H54 (cell line): ENCODE results near the gene OR52I1.

Experiments
- DNase-seq: peaks from one replicate; pipeline ENCODE4 v3.0.0; 2011; ENCODE audit warnings: low spot score, mixed read lengths; ENCODE audit not compliant: insufficient read length
- FAIRE-seq: peaks from 3 replicates; lab custom pipeline; 2011; peaks lifted over from hg19 to GRCh38; lab: Jason Lieb, UNC
- POLR2A ChIP-seq: IDR thresholded peaks from 2 replicates; pipeline ENCODE4 v1.6.1; 2011; ENCODE audit warnings: low read depth, mild to moderate bottlenecking, low read length

The OR52I1 gene

DNA sequence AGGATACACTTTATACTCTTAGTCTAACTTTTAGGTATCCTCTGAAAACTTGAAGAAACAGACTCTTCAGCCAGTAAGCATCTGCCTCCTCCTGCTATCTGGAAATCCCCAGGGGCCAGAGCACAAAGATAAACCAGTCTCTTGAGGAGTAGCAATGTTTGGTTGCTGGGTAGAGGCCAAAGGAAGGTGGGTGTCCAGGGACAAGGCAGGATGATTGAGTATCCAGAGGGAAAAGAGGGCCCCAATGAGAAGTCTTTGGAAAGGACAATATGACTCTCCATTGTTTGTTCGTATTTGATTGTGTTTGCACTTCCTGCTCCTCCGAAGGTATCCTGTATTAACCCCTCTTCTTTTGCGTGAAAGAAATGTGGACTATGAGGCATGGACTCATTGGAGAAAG, 4.8 kb upstream of the OR52I1 start:
- FAIRE-seq (no peak), DNase-seq (no peak)
- no peak for TF ChIP-seq POLR2A

DNA sequence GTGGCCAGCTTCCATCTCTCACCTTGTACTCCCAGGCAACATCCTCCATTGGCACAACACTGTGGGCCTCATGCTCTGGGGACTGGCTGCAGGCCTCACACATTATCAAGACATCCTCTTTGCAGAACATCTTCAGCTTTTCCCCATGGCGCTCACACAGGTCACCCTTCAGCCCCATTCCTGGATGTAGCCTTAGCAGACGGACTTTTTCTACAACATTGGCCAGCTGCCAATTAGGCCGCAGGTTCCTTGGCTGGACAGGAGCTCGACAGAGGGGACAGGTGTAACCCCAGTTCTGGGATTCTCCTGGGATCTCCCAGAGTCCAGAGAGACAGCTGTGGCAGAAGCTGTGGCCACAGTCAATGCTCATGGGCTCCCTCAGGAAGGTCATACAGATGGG, 11.2 kb downstream of the OR52I1 start:
- DNase-seq (no peak), FAIRE-seq (no peak)
- no peak for TF ChIP-seq POLR2A

DNA sequence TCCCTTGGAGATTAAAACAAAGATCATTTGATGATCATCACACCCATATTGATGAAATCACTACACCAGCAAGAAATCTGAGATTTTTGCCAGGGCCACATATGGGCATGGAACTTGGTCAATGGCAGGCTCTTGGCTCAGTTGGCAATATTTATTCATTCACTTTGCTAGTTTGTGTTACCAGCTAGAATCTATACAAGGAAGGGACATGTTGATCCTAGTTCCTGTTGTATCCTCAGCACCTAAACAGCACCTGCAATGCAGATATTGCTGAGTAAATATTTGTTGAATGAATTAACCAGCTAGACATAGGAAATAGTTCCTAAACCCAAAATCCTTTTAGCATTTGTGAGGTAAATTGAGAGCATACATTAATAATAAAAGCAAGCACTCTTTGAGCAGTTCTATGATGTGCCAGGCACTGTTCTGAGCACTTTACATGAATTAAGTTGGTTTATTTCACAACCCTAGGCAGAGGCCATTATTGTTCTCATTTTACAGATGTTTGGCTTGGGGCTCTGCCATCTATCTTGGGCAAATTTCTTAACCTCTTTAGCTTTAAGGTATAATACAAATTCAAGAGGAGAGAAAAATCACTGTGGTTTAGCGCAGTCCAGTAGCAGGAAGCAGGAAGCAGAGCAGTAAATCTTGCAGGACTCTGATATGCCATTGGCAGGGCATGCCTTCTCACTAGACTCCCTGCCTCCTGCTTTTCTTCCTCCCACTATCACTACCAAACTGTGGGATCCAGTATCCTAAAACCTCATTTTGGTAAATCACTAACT, 12.6 kb downstream of the OR52I1 start:
- no peak for TF ChIP-seq POLR2A
- DNase-seq (no peak), FAIRE-seq (no peak)

DNA sequence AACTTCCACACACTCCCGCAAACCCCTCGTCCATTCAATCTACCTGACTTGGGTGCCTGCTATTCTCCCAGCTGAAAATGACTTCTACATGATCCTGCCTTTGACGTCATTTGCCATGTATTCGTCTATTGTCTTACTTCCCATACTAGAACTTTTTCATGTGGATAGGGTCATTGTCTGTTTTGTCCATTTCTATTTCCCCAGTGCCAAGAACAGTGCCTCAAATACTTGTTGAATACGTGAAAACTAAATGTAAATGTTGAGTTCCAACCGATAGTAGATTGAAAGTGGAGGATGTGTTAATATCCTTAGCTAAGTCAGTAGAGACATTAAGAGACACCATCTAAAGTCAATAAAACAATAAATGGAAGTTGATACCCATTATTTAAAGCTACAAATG, 13.3 kb downstream of the OR52I1 start:
- no peak for FAIRE-seq
- TF ChIP-seq POLR2A: no peak
- DNase-seq: no peak

DNA sequence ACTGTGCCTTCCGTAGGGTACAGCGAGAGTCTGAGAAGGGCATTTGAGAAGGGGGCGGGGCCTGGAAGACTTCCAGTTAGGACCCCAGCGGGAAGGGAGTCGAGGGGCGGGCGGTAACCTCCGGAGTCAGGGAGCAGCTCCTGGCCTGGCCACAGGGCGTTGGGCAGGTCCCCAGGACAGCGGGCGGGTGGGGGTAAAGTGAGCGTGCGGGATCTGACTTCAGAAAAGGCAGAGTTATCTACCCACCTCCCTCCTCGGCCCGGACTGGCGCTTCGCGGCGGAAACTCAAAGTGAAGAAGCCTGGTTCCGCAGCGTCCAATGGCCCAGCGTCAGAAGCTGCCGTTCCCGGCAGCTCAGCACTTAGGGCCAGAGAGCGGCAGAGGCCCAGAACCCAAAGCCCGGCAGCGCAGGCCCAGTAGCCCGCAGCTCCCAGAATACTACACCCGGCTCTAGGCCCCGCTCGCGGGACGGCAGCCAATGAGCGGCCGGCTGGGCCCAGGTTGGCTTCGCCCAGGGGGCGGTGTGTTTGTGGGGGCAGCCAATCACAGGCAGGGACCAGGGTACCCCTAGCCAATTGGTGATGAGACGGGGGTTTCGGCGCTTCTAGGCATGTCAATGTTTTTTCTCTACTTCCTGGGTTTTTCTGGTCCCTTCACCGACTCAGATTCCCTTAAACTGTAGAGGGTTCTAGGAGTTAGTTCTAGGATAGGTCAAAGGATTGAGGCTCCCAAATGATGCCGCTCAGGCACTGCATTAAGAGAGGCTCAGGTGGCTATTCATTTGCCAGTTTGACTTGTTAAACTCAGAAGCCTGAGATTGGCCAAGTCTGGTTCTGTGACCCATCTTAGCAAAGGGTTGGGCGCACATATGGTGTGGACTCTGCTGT, 14.2 kb downstream of the OR52I1 start, which contains the start of gene TRIM68:
TSS of gene TRIM68 (minus strand) at position 451 of the 886 bp plus-strand sequence. CDS start 2,727 bp downstream, outside the sequence.
- DNase-seq (peak; percentile 97), FAIRE-seq (peak; percentile 95)
- peak; percentile 78 for TF ChIP-seq POLR2A

DNA sequence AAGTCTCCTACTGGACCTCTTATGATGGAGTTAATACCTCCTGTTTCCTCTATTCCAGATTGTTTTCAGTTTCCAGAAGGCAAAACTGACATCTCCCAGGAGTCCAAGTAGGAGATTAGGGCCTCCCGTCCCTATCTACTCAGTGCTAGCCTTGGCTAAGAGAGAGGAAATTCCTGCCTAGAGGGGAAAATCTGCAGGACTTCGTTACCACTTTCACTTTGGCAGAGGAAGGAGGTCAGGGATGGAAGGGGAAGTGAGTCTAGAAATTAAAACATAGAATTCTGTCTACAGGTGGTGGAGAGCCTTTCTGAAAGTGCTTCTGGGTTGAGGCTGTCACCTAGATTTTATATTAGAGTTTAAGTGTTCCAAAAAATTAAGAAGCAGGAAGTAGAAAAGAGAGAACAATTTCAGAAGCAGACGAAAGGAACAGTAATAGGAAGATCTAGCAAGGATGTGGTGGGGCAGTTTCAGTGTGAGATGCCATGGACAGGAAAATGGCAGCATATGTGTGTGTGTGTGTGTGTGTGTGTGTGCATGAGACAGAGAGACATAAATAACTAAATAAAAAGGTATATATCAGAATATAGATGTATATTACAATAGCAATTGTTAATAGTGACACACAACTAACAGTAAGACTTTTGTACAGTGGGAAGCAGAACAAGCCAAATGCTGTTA, 16.6 kb downstream of the OR52I1 start:
- FAIRE-seq (no peak), DNase-seq (no peak)
- no peak for TF ChIP-seq POLR2A

DNA sequence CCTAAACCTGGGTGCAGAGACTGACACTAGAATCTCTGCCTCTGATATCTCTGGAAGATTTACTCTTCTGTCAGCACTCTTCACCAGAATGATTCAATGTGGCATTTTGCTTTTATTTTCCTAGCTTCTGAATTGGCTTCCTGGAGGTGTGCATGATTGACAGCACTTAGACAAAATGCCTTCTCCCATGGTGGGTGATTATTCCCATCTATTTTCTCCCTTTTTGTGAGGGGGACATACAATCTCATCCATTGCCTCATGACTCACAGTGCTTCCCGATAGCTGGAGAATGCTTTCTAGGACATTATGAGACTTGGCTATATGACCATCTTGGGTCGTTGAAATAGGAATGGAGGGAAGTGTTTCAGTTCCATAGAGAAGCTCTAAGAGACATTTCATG, 18.1 kb downstream of the OR52I1 start:
- FAIRE-seq (no peak), DNase-seq (no peak)
- no peak for TF ChIP-seq POLR2A

DNA sequence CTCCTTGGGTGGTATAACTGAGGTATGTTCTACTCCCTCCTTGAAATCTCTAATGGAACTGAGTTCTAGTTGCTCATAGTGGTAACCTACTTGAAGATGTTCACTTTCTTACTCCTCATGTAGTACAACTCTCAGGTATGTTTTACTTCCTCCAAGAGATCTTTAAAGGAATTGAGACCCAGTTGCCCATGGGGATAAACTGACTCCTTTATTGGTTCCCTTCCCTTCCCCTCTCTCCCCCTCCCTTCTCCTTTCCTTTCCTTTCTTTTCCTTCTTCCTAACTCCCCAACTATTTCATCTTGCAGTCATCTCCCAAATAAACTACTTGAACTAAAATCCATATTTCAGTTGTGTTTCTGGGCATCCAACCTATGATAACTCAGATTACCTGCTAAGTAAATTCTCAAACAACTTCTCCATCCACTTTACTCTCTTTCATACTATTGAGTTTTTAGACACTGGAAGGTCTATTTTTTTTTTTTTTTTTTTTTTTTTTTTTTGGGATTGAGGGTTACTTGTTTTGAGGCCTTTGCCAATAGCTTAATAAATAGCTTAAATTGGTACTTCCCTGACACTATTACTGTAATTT, 22.1 kb downstream of the OR52I1 start:
- DNase-seq: no peak
- TF ChIP-seq POLR2A: no peak
- FAIRE-seq: no peak

DNA sequence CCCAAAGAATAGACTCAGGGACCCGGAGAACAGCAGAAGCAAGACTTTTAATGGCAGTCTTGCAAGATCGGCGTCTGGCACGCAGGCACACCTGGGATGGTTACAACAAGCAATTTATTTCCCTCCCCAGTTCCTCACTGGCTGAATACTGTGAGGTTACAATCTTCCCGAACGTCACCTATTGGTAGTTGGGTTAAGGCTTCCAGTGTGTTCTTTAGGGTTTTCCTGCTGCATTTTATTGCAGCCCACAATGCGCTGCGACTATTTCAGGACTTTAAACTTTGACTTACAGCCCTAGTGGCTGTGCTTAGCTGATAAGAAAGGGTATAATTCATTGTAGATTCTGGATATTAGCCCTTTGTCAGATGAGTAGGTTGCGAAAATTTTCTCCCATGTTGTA, 25.7 kb downstream of the OR52I1 start:
- FAIRE-seq (no peak), DNase-seq (no peak)
- TF ChIP-seq POLR2A: no peak

DNA sequence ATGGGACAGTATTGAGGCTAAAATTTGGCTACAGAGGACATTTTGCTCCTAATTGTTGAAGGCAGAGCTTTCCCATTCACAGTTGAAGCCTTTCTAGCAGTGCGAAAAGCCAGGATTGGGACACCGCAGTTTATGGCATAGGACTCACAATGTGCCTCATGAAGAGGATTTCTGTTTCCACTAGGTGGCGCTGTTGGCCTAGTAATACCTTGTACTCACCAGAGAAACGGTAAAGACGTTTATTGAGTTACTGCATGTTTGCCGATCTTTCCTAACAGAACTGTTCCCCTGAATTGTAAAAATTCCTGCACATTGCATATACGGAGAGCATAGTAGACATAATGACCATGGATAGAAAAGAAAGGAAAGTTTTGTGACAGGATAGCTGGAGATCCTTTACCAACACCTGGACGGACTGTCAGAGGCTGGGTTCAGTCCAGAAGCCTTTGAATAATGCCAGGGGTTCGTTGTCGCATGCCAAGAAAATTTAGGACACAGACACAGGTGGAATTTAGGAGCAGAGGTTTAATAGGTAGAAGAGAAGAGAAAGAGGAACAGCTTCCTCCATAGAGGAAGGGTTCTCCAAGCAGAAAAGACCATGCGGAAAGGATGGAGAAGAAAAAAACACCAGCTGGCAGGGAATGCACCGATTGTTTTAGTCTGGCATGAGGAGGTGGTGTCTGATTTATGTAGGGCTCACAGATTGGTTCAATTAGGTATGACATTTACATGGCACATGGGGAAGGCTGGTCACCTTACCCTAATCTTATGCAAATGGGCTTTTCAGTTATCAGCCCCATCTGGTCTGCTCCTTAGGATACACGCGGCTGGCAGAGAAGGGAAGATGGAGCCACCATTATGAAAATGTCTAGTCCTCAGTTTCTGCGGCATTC, 32.6 kb downstream of the OR52I1 start:
- no peak for TF ChIP-seq POLR2A
- FAIRE-seq (peak; percentile 89), DNase-seq (no peak)

DNA sequence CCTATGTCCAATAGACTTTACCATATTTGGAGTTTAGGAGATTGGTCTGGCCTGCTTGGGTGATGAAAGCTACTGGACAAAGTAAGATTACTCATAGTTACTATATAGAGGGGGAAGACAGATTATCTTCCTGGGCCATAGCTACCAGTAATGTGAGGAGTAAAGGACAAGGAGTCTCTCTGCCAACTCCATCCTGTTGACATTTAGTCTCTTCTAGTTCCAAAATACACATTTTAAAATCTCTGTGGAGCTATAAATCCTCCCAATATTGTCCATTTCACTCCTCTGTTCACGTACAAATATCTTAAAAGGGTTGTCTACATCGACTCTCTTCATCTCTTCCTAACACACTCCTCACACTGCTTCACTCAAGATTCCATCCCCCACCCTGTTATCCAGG, 42.3 kb downstream of the OR52I1 start:
- TF ChIP-seq POLR2A: no peak
- DNase-seq: no peak
- no peak for FAIRE-seq

DNA sequence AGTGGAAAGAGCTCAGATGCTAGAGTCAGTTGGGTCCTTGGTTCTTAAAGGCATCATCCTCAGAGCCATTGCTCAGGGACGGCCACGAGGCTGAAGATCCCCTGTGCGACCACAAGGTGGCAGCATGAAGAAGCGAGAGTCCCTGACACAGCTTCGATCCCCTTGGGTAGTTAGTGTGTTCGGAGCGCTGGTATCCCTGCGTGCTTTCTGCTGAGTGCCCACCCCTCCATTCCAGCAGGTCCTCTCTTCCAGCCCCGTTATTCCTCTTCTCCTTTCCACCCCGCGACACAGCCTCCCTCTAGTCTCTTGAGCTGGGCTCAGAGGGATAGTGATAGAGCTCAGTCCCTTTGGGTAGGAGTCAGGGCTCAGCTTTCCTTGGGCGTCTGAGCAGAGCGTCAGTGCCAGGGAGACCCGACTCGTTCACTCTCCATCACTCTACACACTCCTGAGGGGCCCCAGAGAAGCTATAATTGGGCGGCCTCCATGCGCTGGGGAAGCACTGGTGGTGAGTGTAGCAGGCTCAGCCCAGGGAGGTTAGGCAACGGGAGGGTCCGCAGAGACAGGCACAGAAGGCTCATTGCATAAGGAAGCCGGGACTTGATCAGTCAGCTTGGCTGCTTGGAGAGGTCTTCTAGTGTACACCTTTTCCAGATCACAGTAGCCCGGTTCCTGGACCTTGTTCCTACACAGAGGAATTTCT, 43.3 kb downstream of the OR52I1 start, which contains the start of gene OR51D1:
TSS of gene OR51D1 (plus strand) at position 516 of the 700 bp plus-strand sequence. CDS start 2,314 bp downstream, outside the sequence.
- no peak for TF ChIP-seq POLR2A
- FAIRE-seq (peak; percentile 53), DNase-seq (peak; percentile 62)
